ENCODE results near the gene MEIS2.

The MEIS2 gene

DNA sequence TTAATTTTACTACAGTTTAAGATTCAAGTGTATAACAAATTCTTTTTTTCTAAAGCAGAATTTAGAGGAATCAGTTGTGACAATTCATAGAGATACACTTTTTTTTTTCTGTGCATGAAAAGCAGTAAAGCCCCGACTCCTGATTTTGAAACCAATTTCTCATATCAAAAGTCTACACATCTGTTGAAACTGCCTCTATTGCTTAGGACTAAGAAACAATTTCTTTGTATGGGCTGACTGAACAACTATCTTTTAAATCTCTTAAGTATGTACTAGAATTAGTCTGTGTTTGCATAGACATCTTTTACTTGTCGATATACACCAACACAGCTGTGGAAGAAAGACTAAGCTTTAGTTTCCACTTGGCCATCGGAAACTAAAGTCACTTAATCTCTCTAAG, 127.6 kb downstream of the MEIS2 start:
- Histone ChIP-seq H3K79me2 (ENCODE audit: insufficient read depth, low read length) (no peaks in the 10 kb centered on the region), H3K9me3 (ENCODE audit: low read length) (no peaks in the 10 kb centered on the region)
- TF ChIP-seq, protein P1, sequence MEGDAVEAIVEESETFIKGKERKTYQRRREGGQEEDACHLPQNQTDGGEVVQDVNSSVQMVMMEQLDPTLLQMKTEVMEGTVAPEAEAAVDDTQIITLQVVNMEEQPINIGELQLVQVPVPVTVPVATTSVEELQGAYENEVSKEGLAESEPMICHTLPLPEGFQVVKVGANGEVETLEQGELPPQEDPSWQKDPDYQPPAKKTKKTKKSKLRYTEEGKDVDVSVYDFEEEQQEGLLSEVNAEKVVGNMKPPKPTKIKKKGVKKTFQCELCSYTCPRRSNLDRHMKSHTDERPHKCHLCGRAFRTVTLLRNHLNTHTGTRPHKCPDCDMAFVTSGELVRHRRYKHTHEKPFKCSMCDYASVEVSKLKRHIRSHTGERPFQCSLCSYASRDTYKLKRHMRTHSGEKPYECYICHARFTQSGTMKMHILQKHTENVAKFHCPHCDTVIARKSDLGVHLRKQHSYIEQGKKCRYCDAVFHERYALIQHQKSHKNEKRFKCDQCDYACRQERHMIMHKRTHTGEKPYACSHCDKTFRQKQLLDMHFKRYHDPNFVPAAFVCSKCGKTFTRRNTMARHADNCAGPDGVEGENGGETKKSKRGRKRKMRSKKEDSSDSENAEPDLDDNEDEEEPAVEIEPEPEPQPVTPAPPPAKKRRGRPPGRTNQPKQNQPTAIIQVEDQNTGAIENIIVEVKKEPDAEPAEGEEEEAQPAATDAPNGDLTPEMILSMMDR (IDR thresholded peaks at IDR 0.05; ENCODE audit: low read length), result no peak
- no peak for TF ChIP-seq EZH2 (IDR thresholded peaks at IDR 0.05; ENCODE audit: borderline replicate concordance, low read length)

DNA sequence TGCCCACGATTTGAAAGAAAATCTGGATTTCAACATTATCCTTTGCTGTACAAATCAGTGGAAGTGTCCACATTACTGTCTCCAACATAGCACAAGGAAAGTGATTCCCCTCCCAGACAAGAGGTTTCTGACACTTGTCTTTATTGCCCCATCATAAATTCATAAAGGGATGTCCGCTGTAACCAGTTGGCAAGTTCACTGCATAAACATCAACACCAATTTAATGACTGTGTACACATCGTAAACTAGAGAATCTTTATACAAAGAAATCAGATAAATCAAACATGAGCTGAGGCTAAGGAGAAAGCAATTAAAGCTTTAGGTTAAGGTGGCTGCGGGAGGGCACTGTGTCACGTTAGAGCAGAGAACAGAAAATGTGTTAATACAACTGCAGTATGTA, 129.8 kb downstream of the MEIS2 start:
- no peak overlapping the region for H2AFZ ChIP-seq (ENCODE audit: low read length)
- no peaks in the 10 kb centered on the region for H3F3A ChIP-seq (ENCODE audit: insufficient read depth, low read length)
- H3K4me1 ChIP-seq (ENCODE audit: insufficient read depth, low read length, severe bottlenecking), result peaks cover 10% of the 10 kb centered on the region
- H3K9me2 ChIP-seq (ENCODE audit: low read depth, low read length), result no peaks in the 10 kb centered on the region
- H3K4me3 ChIP-seq (ENCODE audit: low read depth, low read length, poor library complexity, severe bottlenecking), result no peak overlapping the region
- no peaks in the 10 kb centered on the region for H4K20me1 ChIP-seq (ENCODE audit: insufficient read depth, low read length)
- no peak overlapping the region for H3K27ac ChIP-seq (ENCODE audit: low read depth, low read length, poor library complexity, severe bottlenecking)
- H3K36me3 ChIP-seq (ENCODE audit: insufficient read depth, low read length), result peaks cover 29% of the 10 kb centered on the region; the same call in 1 of the 2 replicates
- H3K4me2 ChIP-seq (ENCODE audit: low read length), result no peak overlapping the region
- H3K9ac ChIP-seq (ENCODE audit: low read length), result no peak overlapping the region
- H3K79me2 ChIP-seq (ENCODE audit: insufficient read depth, low read length), result no peaks in the 10 kb centered on the region
- no peak for TF ChIP-seq EZH2 (IDR thresholded peaks at IDR 0.05; ENCODE audit: borderline replicate concordance, low read length)
- TF ChIP-seq, protein P1 (IDR thresholded peaks at IDR 0.05; ENCODE audit: low read length), result no peak
- H3K9me3 ChIP-seq (ENCODE audit: low read length), result no peaks in the 10 kb centered on the region
- H3K27me3 ChIP-seq (ENCODE audit: insufficient read depth, low read length), result no peaks in the 10 kb centered on the region

More for the DNA sequence above, 127.6 kb downstream of the MEIS2 start:
- Histone ChIP-seq H3K27me3 (ENCODE audit: insufficient read depth, low read length) (no peaks in the 10 kb centered on the region), H3K36me3 (ENCODE audit: insufficient read depth, low read length) (peaks cover 23% of the 10 kb centered on the region; the same call in 1 of the 2 replicates), H3K9me2 (ENCODE audit: low read depth, low read length) (no peaks in the 10 kb centered on the region), H4K20me1 (ENCODE audit: insufficient read depth, low read length) (no peaks in the 10 kb centered on the region), H2AFZ (ENCODE audit: low read length) (no peak overlapping the region), H3K27ac (ENCODE audit: low read depth, low read length, poor library complexity, severe bottlenecking) (peak overlapping the region; percentile 45), H3K9ac (ENCODE audit: low read length) (no peak overlapping the region), H3K4me3 (ENCODE audit: low read depth, low read length, poor library complexity, severe bottlenecking) (no peak overlapping the region), H3K4me1 (ENCODE audit: insufficient read depth, low read length, severe bottlenecking) (peaks cover 10% of the 10 kb centered on the region), H3K4me2 (ENCODE audit: low read length) (no peak overlapping the region), H3F3A (ENCODE audit: insufficient read depth, low read length) (no peaks in the 10 kb centered on the region)

DNA sequence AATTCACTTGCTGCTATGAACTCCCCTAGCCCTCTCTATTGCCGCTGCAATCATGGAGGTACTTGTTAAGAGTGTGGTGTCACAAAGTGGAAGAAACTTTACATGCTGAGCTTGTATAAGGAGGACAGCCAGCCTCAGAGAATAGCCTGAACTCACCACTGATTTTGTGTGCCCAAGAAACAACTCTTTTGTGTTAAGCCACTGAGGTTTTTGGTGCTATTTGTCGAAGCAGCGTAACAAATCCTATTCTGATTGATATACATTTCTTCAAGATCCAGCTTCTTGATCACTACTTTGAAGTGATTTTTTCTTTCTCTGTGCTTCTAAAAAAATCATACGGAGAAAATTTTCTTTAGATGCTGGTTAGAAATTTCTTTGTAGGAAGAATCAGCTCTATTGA, 132.4 kb downstream of the MEIS2 start:
- no peaks in the 10 kb centered on the region for H3F3A ChIP-seq (ENCODE audit: insufficient read depth, low read length)
- no peak for TF ChIP-seq EZH2 (IDR thresholded peaks at IDR 0.05; ENCODE audit: borderline replicate concordance, low read length)
- TF ChIP-seq, protein P1 (IDR thresholded peaks at IDR 0.05; ENCODE audit: low read length), result no peak
- H3K79me2 ChIP-seq (ENCODE audit: insufficient read depth, low read length), result no peaks in the 10 kb centered on the region
- no peak overlapping the region for H2AFZ ChIP-seq (ENCODE audit: low read length)
- no peaks in the 10 kb centered on the region for H3K9me3 ChIP-seq (ENCODE audit: low read length)
- no peaks in the 10 kb centered on the region for H3K27me3 ChIP-seq (ENCODE audit: insufficient read depth, low read length)
- H3K9me2 ChIP-seq (ENCODE audit: low read depth, low read length), result no peaks in the 10 kb centered on the region
- H3K36me3 ChIP-seq (ENCODE audit: insufficient read depth, low read length), result peaks cover 23% of the 10 kb centered on the region; the same call in 1 of the 2 replicates
- no peak overlapping the region for H3K4me2 ChIP-seq (ENCODE audit: low read length)
- H3K4me3 ChIP-seq (ENCODE audit: low read depth, low read length, poor library complexity, severe bottlenecking), result no peak overlapping the region
- peaks cover 3% of the 10 kb centered on the region for H3K4me1 ChIP-seq (ENCODE audit: insufficient read depth, low read length, severe bottlenecking)
- H3K27ac ChIP-seq (ENCODE audit: low read depth, low read length, poor library complexity, severe bottlenecking), result no peak overlapping the region
- no peaks in the 10 kb centered on the region for H4K20me1 ChIP-seq (ENCODE audit: insufficient read depth, low read length)
- no peak overlapping the region for H3K9ac ChIP-seq (ENCODE audit: low read length)

Measured in OCI-LY1 (cell line).